HPDE6-E6E7 (cell line): ENCODE results near the gene IQCK.

Source experiments
- DNase-seq: peaks from one replicate; pipeline ENCODE4 v3.0.0; 2011; ENCODE audit warnings: missing footprints; ENCODE audit errors: extremely low spot score

The IQCK gene

GRCh38 chr16:19802612-19803011, 84.5 kb downstream of the IQCK start:
- DNase-seq = no peak

GRCh38 chr16:19804538-19805323, 86.7 kb downstream of the IQCK start:
- no peak for DNase-seq

DNA sequence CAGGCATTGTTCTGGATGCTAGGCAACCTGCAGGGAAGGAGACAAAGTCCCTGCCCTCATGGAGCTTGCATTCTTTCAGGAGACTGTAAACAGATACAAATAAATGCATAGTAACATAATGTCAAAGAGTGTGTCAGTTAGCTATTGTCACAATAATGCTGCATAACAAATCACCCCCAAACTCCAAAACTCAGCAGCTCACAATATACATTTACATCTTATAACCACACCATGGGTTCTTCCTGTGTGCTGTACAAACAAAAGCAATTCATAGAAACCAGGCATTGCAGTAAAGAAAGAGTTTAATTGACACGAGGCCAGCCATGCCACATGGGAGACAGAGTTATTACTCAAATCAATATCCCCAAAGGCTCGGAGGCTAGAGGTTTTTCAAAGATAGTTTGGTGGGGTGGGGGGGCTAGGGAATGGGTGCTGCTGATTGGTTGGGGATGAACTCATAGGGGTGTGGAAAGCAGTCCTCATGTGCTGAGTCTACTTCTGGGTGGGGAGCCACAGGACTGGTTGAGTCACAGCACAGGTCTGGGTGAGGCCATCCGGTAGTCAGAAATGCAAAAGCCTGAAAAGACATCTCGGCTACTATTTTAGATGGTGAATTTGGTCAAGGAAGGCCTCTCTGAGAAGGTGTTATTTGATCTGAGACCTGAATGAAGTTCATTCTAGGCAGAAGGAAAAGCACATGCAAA, 87.5 kb downstream of the IQCK start:
- DNase-seq = no peak

- DNase-seq = no peak
These were observed 90.1 kb downstream of the IQCK start for GRCh38 chr16:19808061-19808641.

DNA sequence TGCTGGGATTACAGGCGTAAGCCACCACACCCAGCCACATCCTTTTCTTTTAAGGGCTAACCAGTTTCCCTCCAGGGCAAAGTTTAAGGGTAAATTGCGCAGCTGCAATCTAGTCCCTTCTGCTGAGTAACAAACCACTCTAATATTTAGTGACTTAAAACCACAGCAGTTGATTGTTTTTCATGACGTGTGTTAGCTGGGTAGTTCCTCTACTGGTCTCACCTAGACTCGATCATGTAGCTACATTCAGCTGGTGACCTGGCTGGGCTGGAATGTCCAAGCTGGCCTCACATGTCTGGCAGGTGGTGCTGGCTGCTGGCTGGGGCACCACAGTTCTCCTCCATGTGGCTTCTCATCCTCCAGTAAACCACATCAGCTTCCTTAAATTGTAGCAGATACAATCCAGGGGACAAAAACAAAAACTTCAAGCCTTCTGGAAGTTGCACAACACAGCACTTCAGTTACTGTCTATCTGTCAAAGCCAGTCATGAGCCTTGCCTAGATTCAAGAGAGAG, 91.1 kb downstream of the IQCK start:
- DNase-seq = no peak

- DNase-seq = no peak
These were observed 91.6 kb downstream of the IQCK start for GRCh38 chr16:19809693-19810092.

DNA sequence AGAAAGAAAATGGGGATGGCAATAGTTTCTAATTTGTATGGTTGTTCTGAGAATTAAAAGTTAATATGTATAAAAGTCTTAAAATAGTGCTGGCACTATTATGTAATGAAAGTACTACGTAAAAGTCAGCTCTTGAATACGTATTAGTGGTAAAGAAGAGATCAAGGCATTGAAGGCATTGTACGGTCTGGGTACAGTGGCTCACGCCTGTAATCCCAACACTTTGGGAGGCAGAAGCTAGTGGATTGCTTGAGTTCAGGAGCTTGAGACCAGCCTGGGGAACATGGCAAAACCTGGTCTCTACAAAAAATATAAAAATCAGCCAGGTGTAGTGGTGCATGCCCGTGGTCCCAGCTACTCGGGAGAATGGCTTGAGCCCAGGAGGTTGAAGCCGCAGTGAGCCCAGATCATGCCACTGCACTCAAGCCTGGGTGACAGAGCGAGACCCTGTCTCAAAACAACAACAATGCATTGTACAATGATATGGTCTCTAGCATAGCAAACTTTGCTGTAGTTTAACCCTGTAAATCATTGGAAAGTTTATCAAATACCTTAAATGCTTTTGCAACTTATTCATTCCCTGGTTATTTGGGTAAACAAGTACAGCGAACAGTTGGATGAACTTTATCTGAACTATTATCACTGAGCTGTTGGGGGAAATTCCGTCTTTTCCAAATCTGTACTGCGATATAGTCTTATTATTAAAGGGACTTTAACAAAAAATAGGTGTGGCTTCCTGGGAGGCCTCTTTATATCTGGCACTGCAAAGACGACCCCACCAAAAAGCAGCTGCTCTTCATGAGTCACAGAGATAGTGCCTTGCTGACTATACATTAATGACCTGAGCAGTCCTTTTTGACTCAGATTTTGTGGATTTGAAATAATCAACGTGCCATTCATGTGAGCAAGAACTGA, 93.0 kb downstream of the IQCK start:
- no peak for DNase-seq

GRCh38 chr16:19812986-19813385, 94.9 kb downstream of the IQCK start:
- DNase-seq = no peak

DNA sequence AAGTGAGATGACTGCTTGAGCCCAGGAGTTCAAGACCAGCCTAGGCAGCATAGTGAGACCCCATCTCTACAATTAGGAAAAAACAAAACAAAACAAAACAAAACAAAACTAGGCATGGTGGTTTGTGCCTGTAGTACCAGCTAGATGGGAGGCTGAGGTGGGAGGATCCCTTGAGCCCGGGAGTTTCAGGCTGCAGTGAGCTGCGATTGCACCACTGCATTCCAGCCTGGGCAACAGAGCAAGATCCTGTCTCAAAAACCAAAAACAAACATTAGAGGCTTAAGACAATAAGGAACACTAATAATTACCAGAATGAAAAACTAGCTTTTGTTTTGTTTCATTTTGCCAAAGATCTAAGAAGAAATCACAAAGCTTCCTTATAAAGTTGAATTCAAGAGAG, 97.3 kb downstream of the IQCK start:
- DNase-seq = no peak

- no peak for DNase-seq
These were observed 99.1 kb downstream of the IQCK start for GRCh38 chr16:19817122-19817521.

GRCh38 chr16:19817875-19818274, 99.8 kb downstream of the IQCK start:
- DNase-seq = no peak

- no peak for DNase-seq
These were observed 104.5 kb downstream of the IQCK start for GRCh38 chr16:19822533-19822932.

DNA sequence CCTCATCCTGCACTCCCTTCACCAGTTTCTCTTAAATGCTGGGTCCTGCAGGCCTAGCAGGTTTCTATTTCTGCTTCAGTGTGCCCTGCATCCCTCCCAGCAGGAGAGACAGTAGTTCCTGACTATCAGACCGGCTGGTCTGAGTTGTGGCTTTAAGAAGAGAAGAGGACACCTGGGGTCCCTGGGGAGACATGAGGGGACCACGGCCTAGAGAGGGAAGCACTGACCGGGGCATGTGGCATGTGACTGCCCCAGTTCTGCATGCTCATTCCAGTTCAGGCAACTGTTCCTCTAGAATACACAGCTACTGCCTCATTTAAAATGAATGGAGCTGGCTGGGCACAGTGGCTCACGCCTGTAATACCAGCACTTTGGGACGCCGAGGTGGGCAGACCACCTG, 105.3 kb downstream of the IQCK start:
- no peak for DNase-seq

- no peak for DNase-seq
These were observed 106.1 kb downstream of the IQCK start for GRCh38 chr16:19824216-19824615.

DNA sequence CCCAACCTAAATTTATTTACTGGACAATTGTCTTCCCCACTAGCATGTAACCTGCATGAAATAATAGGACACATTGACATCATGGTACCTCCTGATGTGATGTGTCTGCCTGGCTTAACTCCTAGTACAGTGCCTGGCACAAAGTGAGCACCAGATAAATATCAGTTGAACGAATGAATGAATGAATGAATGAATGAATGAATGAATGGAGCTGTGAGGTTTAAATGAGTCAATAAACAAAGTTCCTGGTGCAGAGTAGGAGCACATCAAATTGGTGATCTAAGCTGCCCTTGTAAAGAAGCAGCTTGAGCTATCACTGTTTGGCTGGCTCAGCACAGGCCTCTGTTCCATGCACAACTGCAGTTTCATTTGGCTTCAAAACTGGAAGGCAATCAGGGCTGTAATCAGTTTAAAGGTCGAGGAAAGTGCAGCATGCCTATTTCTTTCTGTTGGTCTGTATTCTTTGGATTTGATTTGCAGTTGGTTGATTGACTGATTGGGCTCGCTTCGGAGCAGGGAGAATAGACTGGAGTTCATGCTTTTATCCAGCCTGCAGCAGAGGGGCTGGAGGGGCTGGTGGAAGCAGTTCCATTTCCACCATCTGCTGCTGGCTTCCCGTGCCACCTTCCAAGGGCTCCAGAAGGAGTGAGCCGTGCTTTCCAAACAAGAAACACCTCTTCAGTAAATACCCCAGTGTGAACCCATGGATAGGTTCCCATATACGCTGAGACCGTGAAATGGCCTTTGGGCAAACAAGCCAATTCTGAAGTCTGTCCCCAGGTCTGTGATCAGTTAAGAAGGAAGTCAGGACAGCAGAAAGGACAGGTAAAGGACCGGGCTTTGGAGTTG, 112.0 kb downstream of the IQCK start:
- no peak for DNase-seq

GRCh38 chr16:19830902-19831560, 113.0 kb downstream of the IQCK start:
- DNase-seq = no peak

DNA sequence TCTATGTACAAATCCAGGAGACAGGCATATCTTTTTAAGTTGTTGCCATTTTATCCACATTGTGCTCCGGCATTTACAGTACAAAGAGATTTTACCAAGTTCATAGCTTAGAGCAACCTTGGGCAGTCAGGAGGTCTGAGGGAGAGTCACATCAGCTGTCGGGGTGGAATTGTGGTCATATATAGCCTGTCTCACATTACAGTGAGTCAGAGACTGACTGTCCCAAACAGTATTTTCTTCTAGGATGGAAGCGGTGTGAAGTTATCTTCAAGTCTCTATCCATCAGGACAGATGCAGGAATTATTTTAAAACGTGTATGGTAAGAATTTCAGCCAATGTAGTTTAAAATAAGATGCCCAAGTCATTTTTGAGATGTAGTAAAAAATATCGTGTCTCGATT, 113.6 kb downstream of the IQCK start:
- DNase-seq = peak; percentile 39

DNA sequence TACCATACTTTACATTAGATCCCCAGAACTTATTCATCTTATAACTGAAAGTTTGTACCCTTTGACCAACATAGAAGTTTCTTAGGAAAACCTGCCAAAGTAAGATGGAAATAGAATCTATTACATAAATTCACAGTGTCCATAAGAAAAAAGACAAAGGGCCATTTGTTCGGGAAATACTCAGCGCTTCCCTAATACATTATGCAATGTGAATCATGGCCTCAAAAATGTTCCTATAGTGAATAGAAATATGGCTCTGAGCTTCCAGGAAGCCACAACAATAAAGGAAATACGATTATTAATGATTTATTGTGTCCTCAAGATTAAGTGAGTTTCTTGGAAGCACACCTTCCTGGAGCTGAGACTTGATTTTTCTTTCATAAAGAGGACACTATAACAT, 115.1 kb downstream of the IQCK start:
- DNase-seq = no peak

DNA sequence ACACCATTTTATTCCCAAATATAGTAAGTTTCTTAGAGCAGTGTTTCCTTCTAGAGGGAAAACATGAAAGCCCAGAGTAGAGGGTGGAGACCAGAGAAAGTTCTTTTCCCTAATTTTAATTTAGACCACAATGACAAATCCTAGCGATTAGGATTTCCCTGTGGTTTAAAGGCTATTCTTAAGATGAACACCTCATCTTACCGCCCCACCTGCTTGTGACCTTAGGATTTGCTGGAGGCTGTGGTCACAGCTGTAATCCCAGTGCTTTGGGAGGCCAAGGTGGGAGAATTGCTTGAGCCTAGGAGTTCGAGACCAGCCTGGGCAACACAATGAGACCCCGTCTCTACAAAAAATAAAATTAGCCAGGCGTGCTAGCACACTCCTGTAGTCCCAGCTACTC, 115.5 kb downstream of the IQCK start:
- no peak for DNase-seq

DNA sequence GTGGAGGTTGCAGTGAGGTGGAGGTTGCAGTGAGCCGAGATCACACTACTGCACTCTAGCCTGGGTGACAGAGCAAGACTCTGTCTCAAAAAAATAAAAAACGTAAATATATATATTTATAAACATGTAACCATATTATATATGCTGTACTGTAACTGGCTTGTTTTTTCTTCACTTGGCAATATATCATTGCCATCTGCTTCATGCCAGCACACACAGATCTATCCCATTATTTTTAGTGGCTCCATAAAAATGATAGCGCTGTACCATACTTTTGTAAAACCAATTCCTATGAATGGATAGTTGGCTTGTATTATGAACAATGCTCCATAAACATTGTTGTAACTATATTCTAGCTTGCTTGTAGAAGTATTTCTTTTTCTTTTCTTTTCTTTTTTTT, 117.1 kb downstream of the IQCK start:
- no peak for DNase-seq
